Activated CD4-positive, CD25-positive, alpha-beta regulatory T cell treated with anti-CD3 and anti-CD28 coated beads, Interleukin-2, amount 50 U/mL, for 24 hours (primary cell): ENCODE results near the gene PAPPA2.
"Not testable (repeated sequence)": the region's sequence is repeated elsewhere in the genome, so short reads cannot be mapped to it uniquely, and the experiment has no call there.

Experiments used
- ATAC-seq, 2 donors: fragments of 150-1000 bp; cut with Tn5 transposase; one replicate each; pipeline ENCODE4 v1.10.0; 2021; ENCODE audit warnings: mild to moderate bottlenecking in 1 of 2, moderate library complexity in 1 of 2

Gene PAPPA2

DNA sequence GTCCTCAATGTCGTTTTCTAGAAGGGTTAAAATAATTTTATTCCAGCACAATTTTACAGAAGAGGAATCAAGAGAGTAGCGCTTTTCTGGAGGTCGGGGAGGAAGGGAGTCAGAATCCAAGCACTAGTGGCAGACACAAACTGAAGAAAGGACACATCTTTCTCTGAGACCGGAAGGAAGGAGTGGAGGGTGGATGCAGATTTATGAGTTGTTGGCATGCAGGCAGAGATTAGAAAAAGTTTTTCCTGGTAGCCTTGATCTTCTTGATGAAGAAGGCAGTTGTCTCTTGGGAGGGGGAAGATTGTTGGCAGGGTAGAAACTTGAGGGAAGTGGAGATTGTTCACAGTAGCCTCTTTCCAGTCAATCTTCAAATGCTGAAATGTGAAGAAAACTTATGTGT, 149.8 kb downstream of the PAPPA2 start:
- ATAC-seq = no peak

DNA sequence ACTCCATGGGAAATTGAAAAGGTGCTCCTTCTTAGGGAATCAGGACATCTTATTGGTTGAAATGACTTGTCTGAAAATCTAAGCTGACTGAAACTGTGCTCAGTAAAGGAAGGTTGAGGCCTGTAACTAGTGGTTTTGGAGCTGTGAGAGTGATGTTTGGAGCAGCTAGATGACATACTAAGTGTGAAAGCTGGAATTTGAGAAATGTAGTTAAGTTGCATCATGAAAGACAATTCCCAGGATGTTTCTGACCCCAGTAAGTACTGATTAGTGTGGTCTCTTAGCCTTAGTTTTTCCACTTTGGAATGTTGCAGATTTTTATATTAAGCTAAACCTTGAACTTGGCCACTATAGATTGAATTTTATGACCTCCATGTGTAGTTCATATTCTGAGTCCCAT, 154.9 kb downstream of the PAPPA2 start:
- ATAC-seq = no peak

DNA sequence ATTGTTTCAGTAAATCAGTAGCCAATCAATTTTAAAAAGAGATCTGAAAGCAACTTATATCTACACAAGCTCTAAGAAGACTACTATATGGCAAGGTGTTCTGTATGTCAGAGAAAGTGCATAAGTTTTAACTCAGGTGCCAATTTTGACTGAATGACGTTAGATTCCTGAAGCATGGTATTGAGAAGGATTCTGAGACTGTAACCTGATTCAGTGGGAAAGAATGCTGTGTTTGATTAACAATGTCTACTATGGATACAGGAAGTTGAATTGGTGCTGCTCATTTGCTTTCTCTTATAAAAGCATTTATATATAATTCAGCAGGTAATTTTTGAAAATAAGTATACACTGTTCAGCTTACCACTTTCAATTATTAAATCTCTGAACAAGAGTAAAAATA, 156.3 kb downstream of the PAPPA2 start:
- no peak for ATAC-seq

DNA sequence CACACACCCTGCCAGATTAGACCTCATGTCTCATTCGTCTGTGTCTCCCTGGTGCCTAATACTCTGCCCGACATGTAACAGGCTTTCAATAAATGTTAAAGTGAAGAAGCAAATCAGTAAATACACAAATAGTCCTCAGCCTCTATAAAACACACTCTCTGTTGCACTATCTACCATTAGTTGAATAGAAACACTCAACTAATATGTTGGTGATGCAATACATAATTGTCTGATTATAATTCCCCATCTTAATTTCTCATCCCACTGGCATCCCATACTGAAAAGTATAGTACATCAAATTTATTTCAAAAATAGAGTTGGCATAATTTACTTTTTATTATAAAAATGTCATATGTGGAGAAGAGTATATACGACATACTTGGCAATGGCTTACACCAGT, 162.4 kb downstream of the PAPPA2 start:
- no peak for ATAC-seq

DNA sequence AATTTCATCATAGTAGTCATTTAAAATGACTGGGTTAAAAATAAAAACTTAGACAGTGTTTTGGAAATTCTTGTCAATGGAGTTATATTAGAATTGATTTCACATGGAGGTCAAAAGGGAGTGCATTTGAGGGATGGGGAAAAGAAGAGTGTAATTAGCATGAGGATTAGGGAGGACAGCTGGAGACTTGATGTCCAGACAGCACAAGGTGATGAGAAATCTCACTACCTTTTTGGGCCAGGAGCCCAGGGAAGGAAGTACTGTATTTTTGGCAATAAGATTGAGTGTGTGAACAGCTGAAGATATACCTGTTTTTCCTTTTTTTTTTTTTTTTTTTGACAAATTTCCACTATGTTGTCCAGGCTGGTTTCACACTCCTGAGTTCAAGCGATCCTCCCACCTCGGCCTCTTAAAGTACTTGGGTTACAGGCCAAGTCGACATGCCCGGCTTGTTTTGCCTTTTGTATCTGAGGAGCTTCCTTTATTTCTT, 163.6 kb downstream of the PAPPA2 start:
- no peak for ATAC-seq

DNA sequence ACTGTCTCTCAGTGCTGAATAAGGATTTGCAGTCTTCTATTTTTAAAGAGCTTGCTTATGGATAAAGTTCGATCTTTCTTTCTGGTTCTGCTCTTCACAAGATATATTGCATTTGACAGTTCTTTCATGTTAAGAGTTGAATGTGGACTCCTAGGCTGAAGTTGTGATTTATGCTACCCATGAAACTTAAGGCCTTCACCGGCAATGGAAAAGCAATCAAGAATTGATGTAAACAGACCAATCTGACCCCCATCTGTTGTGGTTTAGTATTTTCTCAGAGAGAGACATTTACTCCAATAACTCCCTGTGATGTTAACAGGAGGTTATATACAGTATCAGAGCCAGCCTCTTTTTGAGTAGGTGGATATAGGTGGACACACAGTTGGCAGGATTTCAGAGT, 165.8 kb downstream of the PAPPA2 start:
- ATAC-seq = no peak

DNA sequence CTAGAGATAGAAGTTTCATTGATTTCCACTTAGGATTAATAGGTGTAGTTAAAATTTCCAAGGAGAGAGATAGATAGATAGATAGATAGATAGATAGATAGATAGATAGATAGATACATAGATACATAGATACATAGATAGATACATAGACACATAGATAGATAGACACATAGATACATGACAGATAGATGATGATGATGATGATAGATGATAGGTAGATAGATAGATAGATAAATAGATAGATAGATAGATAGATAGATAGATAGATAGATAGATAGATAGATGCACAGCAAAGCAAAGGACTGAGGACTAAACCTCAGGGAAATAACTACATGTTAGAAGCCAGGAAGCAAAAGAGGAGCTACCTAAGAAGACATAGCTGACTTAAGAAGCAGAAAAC, 171.8 kb downstream of the PAPPA2 start:
- ATAC-seq = not testable (repeated sequence)

DNA sequence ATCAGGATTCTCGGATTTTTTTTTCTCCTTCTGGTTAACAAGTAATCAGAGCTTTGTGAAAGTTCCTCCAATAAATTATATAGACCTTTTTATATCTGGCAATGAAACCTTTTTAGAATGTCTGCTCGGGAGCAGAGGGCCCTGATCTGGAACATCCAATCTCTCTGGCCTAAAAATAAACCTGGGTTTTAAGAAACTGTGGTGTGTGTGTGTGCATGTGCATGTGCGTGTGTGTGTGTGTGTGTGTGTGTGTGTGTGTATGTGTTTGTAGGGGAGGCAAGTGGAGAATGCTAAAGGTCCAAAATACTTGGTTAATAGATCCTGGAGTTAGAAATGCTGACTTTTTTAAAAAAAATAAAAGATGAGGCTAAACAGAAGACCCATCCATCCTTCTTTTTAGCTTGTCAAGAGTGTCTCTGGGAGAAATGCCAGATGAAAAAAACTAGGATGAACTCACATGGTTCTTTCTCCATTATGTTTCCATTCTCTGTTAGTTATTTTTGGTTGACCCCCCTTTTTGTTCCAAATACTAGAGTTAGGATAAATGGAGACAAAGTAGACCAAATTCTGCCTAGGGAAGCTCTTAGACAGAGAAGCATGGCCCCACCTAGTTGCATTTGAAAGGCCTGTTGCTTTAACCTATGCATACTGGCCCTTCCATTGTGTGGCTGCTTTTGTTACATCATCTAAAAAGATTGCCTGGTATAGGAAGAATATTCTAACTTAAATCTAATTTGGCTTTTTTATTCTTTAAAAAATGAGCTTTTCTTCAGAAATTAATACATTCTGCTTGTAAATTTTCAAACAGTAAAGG, 175.9 kb downstream of the PAPPA2 start:
- no peak for ATAC-seq

DNA sequence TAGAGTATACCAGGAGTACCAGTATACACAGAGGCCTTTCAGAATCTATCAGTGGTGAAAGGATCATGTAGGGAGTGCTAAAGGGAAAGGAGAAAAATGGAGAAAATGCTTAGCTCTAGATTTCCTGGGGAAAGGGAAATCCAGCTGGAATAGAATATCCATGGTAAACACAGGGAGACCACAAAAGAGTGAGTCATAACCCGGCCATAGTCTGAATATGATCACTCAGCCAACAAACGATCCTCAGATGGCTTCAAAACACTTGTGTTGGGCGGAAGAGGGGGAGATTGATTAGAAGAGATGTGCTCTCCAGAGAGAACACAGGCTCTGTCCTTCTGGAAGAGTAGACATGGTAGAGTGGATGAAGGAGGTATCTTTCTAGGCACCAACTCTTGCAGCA, 180.6 kb downstream of the PAPPA2 start:
- ATAC-seq = no peak

DNA sequence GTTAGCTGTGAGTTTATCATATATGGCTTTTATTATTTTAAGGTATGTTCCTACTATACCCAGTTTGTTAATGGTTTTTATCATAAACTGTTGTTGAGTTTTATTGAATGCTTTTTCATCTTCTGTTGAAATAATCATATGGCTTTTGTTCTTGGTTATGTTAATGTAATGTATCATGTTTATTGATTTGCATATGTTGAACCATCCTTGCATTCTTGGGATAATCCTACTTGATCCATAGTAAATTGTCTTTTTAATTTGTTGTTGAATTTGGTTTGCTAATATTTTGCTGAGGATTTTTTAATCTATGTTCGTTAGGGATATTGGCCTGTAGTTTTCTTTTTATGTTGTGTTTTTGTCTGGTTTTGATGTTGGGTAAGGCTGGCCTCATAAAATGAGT, 185.6 kb downstream of the PAPPA2 start:
- no peak for ATAC-seq

DNA sequence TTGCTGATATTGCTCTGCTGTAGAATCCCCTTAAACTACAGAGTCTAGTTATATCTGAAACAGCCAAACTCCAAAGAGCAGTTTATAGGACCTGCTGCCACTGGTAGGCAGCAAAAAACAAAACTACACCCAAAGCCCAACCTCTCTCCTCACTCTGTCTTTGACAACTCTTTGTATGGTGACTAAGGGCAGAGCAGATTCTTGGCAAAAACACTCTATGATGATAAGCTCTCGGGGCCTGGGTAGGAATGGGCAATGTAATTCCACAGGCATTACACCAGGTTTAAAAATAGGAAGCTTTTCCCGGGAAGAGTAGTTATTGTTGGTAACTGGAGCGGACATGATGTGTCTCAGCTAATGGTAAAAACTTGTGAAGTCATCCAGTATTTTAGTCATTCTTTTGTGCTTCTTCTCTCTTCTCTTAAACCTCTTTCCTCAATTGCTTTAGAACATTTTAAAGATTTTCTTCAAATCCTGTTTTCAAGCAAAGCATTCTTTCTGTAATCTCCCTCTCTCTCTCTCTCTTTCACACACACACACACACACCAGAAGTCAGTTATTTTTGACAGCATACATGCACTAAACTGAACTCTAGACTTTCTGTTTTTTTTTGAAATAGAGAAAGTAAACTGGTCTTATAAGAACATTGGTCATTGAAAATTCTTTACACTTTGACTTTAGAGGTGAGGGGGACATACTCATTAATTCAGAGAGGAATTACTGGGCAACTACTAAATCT, 193.5 kb downstream of the PAPPA2 start:
- no peak for ATAC-seq

DNA sequence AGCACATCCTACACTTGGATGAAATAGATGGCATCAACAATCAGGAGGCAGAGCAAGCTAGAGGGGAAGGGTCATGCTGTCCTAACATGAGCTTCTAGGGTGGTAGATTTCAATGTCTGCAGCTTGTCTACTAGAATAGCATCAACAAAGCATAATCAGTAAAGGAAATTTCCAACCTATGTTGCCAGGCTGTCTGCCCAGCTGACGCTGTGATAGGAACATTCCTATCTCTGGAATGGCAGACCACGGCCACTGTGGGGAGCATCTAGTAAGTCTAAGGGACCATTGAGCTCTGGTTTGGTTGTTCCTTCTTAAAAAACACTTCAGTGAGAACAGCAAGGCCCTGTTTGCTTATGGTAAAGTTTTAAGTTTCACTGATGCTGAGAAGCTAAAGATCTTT, 206.8 kb downstream of the PAPPA2 start:
- ATAC-seq = no peak

DNA sequence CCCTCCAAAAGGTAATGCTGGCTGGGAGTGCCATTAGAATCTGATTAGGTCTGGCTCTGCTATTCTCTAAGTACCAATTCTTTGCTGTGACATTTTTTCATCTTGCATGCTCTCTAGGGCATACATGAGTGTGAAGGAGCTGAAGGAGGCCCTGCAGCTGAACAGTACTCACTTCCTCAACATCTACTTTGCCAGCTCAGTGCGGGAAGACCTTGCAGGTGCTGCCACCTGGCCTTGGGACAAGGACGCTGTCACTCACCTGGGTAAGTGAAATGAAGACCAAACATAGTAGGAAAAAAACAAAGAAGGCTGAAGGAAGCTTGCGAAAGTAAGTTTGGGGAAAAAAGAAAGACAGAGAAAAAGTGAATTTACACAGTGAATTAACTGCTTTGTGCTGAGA, 207.9 kb downstream of the PAPPA2 start:
- no peak for ATAC-seq

DNA sequence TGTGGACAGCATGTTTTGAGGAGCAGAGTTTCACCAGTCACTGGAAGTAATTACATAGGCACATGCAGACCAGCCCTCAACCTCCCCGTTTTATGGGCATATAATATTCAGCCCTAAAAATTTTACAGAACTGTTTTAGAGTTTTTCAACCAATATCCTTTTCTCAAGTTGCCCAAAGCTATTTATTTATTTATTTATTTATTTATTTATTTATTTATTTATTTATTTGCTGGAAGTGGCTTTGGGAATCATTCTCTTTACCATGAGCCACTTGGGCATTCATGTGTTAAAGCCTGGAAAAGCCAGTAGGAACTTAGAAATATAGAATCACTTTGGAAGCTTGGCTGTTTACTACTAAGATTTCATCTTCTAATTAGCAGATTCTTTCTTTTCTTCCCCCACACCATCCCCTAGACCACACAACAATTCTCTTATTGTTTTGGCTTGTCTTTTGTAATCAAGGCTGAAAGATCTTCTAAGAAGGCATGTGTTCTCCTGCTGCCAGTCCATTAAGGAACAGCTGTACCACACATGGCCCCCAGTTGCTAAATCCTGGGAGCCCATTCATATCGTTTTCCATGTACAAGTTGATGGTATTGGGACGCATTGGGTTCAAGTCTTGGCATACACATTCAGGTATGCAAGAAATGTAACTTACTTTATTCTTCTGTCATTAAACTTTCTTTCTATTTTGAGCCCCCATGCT, 220.0 kb downstream of the PAPPA2 start:
- ATAC-seq = no peak

DNA sequence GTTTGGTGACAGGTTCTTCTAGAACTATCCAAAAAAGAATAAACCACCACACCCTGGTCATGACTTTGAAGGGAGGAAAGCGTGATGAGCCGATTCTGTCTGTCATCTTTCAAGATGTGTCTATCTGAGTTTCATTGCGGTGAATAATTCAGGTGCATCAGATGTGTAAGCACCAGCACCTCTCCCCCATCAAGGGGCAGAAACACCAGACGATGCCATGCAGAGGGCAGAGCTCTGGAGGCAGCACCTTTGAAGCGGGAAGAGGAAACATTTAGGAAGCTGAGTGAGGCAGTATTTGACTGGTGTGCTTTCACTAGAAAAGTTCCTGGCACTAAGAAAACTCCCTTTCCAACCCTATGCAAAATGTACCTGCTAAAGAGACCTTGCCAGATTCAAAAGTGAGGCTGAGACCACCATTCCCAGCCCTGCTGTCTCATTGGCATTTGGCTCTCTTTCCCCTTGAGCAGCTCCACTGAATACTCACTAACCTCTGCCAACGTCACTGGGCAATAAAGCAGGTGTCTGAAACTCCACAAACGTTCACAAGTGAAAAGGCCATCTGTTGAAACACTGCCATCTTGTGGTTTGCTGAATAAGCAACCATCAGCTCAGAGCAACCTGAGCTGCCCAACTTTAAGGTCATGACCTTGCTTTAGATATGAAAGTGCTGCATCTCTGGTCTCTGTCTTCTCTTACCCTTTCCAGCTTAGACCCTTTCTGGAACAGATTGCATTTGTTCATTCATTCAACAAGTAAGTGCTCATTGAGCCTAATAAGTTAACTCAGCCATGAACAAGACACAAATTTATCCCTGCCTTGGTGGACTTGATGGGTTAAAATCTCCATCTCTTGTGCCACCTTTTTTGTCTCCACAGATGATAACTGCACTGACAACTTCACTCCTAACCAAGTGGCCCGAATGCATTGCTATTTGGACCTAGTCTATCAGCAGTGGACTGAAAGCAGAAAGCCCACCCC, 228.6 kb downstream of the PAPPA2 start:
- peak; percentile 32 to 51 for ATAC-seq

DNA sequence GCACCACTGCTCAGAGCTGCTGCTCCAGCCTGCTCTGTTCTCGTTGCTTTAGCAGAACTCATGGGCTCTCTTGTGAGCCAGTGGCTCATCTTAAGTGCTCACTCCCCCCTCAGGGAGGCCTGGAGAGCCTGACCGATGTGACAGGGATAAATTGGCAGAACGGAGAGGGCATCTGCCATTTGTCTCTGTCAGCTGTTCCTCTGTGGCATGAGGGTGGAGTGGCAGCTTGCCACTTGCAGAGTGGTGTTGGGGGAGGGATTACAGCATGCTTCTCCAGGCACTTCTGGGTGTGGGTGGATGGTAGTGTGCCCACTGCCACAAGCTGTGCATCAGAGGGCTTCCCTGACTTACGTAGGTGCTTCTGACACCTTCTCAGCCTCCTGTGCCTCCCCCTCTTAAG, 229.5 kb downstream of the PAPPA2 start:
- no peak for ATAC-seq

DNA sequence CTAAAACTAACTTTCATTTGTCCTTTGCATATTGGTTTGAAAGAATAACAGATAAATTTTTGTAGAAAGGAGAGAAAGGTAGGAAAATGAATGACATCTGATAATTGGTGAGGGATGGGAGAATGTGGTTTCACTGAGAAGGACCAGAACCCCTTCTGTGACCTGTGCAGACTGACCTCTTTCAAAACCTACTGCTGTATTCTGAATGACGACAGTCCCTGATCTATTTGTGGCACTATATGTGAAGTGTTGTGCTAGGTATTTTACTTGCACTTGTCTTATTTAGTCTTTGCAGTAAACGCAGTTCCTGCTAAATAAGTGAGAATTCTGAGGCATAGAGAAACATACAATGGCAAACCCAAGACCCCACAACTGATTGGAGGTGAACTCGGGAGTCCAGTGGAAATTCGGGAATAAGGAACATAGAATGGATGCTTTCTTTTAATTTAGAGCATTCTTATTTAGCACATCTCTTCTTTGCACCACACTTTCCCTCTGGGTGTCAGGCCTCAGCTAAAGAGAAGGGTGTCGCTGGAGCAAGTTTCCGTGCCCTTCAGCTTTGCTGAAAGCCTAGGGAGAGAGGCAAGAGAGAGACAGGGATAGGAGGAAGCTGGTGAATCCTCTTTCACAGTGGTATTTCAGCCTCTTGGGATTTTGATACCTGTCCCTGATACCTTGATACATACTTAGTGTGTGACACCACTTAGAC, 230.2 kb downstream of the PAPPA2 start:
- no peak for ATAC-seq

DNA sequence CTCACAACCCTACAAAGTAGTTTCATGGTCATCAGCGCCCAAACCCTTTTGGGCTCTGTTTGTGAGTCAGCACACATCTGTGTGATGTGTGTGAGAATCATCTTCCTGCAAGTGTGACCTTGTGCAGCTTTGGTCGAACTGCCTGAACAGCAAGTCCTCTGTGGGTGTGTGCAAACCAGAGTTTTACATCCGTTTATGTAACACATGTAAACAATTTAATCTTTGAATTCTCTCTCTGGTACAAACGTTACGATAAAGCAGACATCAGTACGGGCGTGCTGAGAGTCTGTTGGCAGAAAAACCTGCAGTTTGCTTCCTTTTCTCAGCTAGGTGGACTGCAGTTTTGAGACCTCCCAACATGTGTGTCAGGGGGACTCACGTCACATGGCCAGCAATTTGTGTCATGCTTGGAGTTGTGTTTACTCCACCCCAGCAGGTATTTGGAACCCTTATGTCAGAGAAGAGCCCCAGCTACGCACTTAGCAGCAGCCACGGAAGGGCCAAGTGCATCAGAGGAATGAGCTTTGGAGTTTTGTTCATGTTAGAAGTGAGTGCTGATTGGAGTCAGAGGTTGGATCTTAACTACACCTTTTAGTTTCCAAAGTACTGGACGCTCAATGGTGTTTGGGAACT, 230.8 kb downstream of the PAPPA2 start:
- ATAC-seq = no peak

DNA sequence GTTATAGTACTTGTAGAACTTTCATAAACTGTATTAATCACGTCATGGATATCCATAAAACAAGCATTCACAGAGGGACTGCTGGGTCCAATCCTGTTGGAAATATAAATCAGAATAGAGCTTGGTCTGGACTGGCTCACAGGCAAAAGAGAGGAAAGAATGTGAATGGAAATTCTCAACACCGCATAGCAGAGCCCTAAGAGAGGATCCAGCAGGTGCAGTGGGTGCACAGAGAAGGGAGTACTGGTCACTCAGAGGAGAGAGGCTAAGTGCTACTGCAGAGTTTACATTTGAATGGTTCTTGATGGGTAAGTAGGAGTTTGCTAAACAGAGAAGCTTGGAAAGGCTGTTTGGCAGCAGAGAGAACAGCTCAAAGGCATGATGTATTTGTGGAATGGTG, 231.7 kb downstream of the PAPPA2 start:
- no peak for ATAC-seq

DNA sequence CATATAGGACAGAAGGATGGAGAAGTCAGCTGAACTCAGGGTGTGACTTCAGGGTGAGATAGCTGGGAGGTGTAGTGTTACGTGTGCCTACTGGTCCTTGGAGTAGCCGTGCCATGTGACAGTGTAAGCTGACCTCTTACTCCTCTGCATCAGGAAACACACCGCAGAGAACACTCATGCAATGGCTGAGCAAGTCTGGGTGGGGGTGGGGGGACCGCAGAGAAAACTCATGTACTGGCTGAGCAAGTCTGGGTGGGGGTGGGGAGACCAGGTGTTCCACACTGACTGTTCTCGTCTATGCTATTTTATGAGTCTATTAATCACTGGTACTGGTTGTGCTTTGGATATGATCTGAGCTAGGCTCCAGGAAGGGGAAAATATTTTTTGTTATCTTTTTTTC, 233.1 kb downstream of the PAPPA2 start:
- no peak for ATAC-seq

DNA sequence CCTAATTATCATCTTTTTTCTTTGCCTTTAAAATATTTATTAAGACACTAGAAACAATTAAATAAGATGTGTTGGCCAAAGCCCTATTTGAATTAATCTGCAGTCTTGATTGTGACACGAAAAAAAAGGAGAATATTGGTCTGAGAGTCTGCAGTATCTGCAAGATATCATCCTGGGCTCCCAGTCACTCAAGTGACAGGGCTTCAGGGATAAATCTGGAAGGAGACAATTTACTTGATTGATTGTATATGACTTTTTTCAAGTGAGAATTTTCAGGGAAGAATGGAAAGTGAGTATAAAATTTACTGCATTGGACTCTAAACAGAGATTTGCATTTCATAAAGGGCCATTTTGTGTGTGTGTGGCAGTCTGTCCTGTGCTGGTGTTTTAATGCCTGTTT, 233.7 kb downstream of the PAPPA2 start:
- ATAC-seq = no peak
